Breast epithelium (tissue), 3 donors: ENCODE data around the gene PLAAT3.

Experiments used
- POLR2A ChIP-seq: fragments of 450-650 bp; IDR thresholded peaks from one replicate; pipeline ENCODE4 v1.6.1; 2016; ENCODE audit warnings: antibody characterized with exemption, mild to moderate bottlenecking, moderate library complexity
- TF ChIP-seq, protein P1 (sequence below), 3 donors: fragments of 450-650 bp; IDR thresholded peaks; one replicate each; pipeline ENCODE4 v1.5.1; 2016 to 2017; ENCODE audit warnings: antibody characterized with exemption in 3 of 3, mild to moderate bottlenecking in 3 of 3, moderate library complexity in 3 of 3

DNA sequence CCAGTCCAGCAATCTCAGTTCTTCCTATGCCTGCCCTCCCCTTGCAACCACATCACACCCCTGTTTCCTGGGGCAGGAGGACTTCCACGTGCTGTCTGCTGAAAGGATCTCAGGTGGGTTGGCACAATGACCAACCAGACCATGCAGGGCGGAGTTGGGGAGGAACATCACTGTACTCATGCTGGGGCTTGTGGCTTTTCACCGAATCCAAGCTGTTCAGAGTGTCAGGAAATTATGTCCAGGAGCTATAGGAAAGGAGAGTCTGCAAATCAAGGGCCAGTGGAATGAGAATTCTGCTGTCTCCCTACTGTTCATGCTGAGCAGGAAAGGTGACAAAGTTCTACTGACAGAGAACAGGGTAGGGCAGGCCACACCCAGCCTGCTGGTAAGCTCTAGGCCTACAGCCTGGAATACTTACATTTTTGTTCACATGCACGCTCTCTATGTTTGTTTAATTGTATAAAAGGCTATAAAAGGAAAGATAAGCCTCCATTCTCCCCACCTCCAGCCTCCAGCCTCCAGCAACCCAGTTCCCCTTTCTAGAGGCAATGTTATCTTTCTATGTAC is 49.4 kb downstream of the PLAAT3 start:
- TF ChIP-seq, protein P1, sequence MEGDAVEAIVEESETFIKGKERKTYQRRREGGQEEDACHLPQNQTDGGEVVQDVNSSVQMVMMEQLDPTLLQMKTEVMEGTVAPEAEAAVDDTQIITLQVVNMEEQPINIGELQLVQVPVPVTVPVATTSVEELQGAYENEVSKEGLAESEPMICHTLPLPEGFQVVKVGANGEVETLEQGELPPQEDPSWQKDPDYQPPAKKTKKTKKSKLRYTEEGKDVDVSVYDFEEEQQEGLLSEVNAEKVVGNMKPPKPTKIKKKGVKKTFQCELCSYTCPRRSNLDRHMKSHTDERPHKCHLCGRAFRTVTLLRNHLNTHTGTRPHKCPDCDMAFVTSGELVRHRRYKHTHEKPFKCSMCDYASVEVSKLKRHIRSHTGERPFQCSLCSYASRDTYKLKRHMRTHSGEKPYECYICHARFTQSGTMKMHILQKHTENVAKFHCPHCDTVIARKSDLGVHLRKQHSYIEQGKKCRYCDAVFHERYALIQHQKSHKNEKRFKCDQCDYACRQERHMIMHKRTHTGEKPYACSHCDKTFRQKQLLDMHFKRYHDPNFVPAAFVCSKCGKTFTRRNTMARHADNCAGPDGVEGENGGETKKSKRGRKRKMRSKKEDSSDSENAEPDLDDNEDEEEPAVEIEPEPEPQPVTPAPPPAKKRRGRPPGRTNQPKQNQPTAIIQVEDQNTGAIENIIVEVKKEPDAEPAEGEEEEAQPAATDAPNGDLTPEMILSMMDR (IDR thresholded peaks at IDR 0.05), result peak in 1 of 3 donors; percentile 13
- no peak for TF ChIP-seq POLR2A
